Measurements from ENCODE around the gene FOLR2.

DNA sequence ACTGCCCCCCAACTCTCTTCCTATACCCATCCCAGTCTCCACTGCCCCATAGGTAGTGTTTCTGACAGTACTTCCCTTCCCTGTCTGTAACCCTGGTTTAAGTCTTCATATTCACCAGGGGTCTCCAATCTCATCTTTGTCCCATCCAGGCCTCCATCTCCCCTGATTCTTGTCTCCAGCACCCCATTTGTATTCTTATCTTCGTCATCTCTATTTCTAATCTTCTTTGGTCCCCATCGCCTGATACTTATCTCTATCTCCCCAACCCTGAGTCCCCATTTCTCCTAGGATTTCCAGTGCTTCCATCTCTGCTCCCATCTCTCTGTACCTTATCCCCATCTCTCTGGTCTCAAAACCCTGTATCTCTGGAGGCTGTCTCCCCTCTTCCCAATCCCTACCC lies 25.5 kb downstream of the FOLR2 start:
- TF ChIP-seq EZH2 (IDR thresholded peaks at IDR 0.05; ENCODE audit: insufficient read depth, poor library complexity, severe bottlenecking) (no peak), EZH2phosphoT487 (IDR thresholded peaks at IDR 0.05; ENCODE audit: insufficient read depth, low read depth) (no peak)
